ENCODE data around the gene DHRSX.
"Not testable (repeated sequence)": the region's sequence is repeated elsewhere in the genome, so short reads cannot be mapped to it uniquely, and the experiment has no call there.

DHRSX gene

GRCh38 chrX:2519638-2520037 is 18.9 kb upstream of the DHRSX start:
- DNase-seq (ENCODE audit: low spot score) = not testable (repeated sequence)

GRCh38 chrX:2517055-2517454 is 16.3 kb upstream of the DHRSX start:
- no peak for DNase-seq (ENCODE audit: low spot score)

GRCh38 chrX:2516623-2517022 is 15.8 kb upstream of the DHRSX start:
- no peak for DNase-seq (ENCODE audit: low spot score)

GRCh38 chrX:2514131-2514530 is 13.4 kb upstream of the DHRSX start:
- DNase-seq (ENCODE audit: low spot score) = no peak

- DNase-seq (ENCODE audit: low spot score) = no peak
Observed at GRCh38 chrX:2513121-2513664, 12.4 kb upstream of the DHRSX start.

GRCh38 chrX:2512501-2512900 is 11.7 kb upstream of the DHRSX start:
- DNase-seq (ENCODE audit: low spot score) = no peak

GRCh38 chrX:2511326-2511725 is 10.6 kb upstream of the DHRSX start:
- no peak for DNase-seq (ENCODE audit: low spot score)

DNA sequence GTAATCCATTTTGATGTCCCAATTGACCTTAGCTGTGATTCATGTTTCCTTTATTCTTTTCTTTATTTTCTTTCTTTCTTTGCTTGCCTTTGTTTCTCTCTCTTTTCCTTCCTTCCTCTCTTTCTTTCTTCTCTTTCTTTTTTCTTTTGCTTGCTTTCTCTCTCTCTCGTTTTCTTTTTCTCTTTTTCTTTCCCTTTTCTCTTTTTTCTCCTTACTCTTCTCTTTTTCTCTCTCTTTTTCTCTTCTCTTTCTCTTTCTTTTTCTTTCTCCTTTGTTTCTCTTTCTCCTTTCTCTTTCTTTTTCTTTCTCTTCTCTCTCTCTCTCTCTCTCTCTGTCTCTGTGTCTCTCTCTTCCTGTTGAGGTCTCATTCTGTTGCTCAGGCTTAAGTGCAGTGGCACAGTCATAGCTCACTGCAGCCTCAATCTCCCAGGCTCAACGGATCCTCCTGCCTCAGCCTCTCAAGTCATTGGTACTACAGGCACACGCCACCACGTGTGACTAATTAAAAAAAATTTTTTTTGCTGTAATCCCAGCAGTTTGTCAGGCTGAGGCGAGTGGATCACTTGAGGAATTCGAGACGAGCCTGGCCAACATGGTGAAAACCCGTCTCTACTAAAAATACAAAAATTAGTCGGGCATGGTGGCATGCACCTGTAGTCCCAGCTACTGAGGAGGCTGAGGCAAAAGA is 8.0 kb upstream of the DHRSX start:
- DNase-seq (ENCODE audit: low spot score) = no peak

DNA sequence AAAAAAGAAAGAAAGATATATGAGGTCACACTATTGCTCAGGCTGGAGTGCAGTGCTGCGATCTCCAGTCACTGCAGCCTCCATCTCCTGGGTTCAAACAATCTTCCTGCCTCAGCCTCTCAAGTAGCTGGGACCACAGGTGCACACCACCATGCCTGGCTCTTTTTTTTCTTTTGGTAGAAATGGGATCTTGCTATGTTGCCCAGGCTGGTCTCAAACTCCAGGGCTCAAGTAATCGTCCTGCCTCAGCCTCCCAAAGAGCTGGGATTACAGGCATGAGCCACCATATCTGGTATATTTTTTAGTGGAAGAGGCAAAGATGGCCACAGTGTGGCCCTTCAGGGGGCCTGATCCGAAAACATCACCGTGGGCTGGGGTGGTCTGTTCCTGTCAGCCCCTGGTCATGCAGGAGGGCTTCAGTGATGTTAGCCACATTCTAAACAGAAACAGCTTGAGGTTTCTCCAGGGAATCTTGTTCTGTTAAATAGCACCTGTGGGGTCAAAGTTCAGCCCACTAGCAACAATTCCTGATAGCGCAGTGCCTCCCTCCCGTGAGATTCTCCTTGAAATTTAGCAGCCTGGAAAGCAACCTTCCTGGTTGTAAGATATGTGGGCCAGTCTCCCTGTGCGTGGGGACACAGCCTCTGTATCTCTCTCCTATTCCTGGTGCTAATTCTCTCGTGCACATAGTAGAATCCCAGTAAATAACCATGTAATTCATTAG is 7.3 kb upstream of the DHRSX start:
- DNase-seq (ENCODE audit: low spot score) = no peak

DNA sequence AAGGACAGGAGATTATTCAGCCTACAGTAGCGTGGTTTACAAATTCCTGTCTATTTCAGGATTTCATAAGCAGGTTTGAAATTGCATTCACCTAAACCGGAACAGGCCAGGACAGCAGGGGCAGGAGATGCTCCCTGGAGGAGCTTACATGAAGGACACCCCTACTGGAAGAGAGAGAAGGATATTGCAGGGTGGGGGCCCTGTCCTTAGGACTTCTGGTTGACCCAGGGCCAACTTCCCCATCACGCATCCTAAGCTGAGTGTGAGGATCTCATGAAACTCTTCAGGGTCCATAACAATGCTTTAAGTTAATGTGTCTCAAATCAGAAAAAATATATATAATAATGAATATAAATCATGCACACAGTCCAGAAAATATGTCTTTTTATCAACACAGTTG is 6.4 kb upstream of the DHRSX start:
- DNase-seq (ENCODE audit: low spot score) = no peak

DNA sequence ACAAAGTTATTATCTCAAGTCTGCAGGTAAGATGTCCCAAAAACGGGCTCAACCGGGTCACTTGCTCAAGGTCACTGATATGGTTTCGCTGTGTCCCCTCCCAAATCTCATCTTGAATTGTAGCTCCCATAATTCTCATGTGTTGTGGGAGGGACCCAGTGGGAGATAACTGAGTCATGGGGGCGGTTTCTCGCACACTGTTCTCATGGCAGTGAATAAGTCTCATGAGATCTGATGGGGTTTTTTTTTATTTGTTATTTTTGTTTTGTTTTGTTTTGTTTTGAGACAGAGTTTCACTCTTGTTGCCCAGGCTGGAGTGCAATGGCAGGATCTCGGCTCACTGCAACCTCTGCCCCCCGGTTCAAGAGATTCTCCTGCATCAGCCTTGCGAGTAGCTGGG is 4.6 kb upstream of the DHRSX start:
- not testable (repeated sequence) for DNase-seq (ENCODE audit: low spot score)

DNA sequence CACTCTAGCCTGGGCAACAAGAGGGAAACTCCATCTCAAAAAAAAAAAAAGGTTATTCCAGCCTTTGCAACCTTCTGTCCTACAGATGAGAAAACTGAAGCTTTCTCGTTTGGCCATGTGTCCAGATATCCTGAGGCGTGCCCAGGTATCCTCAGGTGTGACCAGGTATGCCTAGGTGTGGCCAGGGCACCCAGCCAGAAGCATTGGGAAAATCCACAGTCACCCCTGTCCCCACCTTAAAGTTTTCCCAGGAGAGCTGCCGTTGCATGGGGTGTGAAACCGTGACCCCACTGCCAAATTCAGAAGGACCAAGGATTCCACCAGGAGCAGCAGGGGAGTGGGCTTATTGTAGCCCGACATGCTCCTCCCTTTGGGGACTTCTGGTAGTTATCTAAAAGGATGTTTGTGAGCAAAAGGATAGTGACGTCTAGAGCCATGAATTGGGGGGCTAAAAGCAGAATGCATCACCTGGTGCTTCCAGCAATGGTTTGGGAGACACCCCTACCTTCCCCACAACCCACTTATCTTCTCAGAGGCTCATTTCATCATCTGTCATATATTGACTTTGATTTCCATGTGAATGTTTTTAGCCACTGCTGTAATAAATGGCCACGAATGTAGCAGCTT is 4.0 kb upstream of the DHRSX start:
- no peak for DNase-seq (ENCODE audit: low spot score)

DNA sequence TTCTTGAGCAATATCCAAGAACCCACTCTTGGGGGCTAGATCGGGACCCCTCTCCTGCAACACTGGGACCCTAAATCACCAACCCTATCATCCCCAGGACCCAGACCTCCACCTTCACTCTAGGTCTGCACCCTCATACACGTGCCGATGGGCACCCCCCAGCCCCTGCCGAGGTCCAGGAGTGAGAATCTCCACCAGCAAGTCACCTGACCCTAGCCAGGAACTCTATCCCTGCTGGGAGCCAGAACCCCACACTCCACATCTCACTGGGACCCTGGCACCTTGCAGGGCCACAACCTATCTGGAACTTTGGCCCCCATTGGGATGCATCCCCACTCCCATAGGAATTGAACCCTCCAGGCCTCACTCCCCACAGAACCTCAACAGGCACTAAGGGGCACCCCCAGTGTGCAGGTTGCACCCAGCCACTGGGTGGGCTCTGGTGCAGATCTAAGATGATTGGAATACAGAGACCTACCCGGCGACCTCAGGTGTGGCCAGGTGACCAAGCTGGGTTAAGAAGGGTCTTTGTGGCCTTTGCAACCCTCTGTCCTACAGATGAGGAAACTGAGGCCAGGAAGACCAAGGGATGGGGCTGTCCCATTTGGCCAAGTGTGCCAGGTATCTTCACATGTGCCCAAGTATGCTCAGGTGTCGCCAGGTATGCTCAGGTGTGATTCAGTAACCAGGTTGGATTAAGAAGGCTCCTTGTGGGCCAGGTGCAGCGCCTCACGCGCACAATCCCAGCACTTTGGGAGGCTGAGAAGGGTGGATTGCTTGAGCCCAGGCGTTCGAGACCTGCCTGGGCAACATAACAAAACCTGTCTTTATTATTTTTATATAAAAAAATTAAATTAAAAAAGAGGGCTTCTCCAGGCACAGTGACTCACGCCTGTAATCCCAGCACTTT is 3.1 kb upstream of the DHRSX start:
- no peak for DNase-seq (ENCODE audit: low spot score)

DNA sequence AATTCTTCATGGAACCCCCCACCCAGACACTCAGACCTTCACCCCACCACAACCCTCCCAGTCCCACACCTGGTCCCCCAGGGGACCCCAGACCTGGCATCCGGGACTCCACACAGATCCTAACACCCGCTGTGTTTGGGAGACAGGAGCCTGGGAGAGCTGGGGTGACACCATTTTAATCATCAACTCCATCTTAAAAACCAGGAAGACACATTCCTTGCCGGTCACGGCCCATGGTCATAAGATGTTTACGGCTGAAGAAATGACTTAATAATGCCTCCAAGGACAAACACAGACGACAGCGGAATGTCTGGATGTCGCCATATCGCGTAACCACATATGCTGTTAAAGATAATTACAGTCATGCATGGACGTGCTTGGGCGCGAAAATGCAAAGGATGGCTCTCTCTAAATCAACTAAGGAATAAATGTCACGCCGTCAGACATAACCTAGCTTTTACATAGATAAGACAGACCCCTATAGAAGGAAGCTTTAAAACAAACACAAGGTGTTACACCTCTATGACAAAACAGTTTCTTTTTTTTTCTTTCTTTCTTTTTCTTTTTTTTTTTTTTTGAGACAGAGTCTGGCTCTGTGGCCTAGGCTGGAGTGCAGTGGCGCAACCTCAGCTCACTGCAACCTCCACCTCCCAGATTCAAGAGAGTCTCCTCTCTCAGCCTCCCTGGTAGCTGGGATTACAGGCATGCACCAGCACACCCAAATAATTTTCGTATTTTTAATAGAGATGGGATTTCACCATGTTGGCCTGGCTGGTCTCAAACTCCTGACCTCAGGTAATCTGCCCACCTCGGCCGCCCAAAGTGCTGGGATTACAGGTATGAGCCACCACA is 2.1 kb upstream of the DHRSX start:
- DNase-seq (ENCODE audit: low spot score) = no peak

DNA sequence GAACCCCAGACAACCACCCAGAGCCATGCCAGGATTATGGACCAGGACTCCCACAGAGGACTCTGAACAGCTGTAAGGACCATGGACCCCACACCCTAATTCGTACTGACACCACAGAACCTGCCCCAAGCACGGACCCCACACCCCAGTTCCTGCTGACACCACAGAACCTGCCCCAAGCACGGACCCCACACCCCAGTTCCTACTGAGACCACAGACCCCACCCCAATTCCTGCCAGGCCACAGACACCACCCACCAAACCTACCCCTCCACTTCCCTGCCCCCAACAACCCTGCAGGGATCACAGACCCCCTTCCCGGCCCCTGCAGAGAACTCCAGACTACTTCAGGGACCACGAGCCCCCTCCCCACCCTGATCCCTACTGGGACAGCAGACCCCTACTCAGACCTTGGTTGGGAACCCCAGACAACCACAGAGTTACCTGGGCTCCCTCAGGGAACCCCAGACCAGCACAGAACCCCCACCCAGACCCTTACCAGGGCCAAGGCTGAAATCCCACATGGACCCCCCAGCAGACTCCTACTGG is 1.4 kb upstream of the DHRSX start:
- DNase-seq (ENCODE audit: low spot score) = no peak

DNA sequence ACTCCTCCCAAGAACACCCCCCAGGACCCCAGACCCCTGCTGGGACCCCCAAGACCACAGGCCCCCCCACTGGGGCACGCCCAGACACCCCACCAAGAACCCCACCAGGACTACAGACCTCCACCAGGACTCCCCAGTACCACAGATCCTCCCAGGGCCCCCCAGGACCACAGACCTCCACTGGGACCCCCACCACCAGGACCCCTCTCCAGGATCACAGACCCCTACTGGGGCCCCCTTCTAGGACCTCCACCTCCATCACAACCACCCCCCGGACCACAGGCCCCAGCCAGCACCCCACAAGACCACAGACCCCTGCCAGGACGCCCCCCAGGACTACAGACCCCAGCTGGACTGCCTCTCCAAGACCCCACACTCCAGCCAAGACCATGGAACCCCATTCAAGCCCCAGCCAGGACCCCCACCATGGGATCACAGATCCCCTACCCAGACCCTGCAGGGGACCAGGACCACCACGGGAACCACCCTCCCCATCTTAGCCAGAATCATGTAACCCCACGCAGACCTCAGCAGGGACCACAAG is 855 bp upstream of the DHRSX start:
- DNase-seq (ENCODE audit: low spot score) = no peak

DNA sequence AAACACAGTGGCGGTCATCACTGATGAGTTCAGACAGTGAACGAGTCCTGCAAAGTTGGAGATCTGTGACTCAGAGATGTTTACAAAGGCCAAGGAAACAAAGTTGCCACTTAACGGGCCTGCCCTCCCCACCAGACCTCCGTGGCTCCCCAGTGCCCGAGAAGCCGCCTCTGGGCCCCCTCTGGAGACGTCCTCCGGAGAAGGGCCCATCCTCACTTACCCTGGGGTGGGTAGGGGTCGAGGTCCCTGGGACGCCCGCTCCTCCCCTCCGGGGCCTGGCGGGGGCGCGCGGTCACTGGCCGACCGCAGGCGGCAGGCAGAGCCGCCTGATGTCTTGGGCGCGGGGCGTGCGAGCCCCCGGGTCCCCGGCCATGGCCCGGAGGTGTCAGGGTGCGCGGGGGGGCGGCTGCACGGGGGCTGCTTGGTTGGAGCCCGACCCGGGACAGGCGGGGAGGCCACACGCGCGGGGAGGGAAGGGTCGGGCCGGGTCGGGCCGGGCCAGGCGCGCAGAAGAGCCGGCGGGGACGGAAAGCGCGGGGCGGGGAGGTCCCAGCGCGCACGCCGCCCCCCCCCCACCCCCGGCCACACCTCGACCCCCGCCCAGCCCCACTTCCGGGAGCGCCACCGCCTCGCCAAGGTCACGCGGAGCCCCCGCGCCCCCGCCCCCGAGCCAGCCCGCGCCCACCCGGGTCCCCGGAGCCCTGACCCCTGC is 529 bp downstream of the DHRSX start:
- DNase-seq (ENCODE audit: low spot score) = peak; percentile 77

DNA sequence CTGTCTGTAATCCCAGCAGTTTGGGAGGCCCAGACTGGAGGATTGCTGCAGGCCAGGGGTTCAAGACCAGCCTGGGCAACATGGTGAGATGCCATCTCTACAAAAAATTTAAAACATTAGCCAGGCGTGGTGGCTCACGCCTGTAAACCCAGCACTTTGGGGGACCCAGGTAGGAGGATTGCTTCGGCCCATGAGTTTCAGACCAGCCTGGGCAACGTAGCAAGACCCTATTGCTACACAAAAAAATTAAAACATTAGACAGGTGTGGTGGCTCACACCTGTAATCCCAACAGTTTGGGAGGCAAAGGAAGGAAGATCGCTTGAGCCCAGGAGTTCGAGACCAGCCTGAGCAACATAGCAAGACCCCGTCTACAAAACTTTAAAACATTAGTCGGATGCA is 1.3 kb downstream of the DHRSX start:
- DNase-seq (ENCODE audit: low spot score) = no peak

DNA sequence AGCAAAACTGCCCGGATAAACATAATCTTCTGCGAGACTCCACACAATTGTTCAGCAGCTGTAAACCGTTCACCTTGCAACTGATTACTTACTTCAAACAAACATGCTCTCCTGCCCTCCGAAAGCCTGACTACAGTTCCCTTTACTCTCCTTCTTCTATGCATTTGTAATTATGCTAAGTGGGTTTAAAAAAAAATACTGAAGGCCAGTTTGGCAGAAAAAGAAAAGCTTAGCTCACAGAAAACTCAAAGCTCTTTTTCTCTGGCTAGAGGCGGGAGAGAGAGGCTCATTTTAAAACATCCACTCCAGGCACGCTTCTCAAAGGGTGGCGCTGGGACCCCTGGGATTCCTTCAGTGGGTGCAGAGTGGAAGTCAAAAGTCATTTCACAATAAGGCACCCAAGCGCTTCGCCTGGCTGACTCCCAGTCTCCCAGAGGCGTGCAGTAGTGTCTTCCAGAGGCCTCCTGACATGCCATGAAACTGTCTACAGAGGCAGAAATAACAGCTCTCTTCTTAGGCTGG is 1.9 kb downstream of the DHRSX start:
- DNase-seq (ENCODE audit: low spot score) = no peak

Measured in AG20443 (cell line).